ENCODE results near the gene ARL3.

GRCh38 chr10:102704915-102705314 lies 9.3 kb downstream of the ARL3 start:
- TF ChIP-seq, protein P1, sequence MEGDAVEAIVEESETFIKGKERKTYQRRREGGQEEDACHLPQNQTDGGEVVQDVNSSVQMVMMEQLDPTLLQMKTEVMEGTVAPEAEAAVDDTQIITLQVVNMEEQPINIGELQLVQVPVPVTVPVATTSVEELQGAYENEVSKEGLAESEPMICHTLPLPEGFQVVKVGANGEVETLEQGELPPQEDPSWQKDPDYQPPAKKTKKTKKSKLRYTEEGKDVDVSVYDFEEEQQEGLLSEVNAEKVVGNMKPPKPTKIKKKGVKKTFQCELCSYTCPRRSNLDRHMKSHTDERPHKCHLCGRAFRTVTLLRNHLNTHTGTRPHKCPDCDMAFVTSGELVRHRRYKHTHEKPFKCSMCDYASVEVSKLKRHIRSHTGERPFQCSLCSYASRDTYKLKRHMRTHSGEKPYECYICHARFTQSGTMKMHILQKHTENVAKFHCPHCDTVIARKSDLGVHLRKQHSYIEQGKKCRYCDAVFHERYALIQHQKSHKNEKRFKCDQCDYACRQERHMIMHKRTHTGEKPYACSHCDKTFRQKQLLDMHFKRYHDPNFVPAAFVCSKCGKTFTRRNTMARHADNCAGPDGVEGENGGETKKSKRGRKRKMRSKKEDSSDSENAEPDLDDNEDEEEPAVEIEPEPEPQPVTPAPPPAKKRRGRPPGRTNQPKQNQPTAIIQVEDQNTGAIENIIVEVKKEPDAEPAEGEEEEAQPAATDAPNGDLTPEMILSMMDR (IDR thresholded peaks at IDR 0.05): no peak
- no peak for TF ChIP-seq POLR2A (IDR thresholded peaks at IDR 0.05)

Measured in sigmoid colon (tissue), 3 donors.